Fibroblast of lung (primary cell): Measurements from ENCODE around the gene SYT15.
"Not testable (repeated sequence)": the region's sequence is repeated elsewhere in the genome, so short reads cannot be mapped to it uniquely, and the experiment has no call there.

Experiments used
- EZH2 ChIP-seq: IDR thresholded peaks from 2 replicates; pipeline ENCODE4 v1.5.1; 2012; ENCODE audit warnings: low read length, control low read depth, mild to moderate bottlenecking; ENCODE audit errors: missing control alignments
- TF ChIP-seq, protein P1 (sequence below), 2 donors: IDR thresholded peaks in 1 of 2; conservative IDR thresholded peaks in 1 of 2; 1 replicate in 1 of 2; 2 replicates in 1 of 2; pipeline ENCODE4 v1.5.1; 2011 to 2012; ENCODE audit warnings: low read length in 2 of 2, control low read depth in 1 of 2, inconsistent platforms in 1 of 2, low read depth in 1 of 2, mild to moderate bottlenecking in 1 of 2

DNA sequence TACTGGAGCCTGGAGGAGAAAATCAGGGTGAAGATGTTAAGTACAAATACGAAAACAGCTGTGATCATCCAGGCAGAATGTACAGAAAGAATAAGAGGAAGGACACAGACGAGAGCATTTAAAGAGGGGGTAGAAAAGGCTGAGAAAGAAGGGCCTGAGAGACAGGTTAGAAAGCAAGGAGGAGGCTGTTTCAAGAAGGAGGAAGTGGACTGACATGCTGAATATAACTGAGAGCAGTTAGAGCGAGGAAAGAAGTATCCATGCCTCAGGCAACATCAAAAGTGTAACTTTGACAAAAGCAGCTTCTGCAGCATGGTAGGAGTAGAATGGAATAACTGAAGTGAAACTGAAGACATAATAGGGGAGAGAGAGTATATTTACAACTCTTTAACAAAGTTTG is 39.0 kb downstream of the SYT15 start:
- TF ChIP-seq, protein P1, sequence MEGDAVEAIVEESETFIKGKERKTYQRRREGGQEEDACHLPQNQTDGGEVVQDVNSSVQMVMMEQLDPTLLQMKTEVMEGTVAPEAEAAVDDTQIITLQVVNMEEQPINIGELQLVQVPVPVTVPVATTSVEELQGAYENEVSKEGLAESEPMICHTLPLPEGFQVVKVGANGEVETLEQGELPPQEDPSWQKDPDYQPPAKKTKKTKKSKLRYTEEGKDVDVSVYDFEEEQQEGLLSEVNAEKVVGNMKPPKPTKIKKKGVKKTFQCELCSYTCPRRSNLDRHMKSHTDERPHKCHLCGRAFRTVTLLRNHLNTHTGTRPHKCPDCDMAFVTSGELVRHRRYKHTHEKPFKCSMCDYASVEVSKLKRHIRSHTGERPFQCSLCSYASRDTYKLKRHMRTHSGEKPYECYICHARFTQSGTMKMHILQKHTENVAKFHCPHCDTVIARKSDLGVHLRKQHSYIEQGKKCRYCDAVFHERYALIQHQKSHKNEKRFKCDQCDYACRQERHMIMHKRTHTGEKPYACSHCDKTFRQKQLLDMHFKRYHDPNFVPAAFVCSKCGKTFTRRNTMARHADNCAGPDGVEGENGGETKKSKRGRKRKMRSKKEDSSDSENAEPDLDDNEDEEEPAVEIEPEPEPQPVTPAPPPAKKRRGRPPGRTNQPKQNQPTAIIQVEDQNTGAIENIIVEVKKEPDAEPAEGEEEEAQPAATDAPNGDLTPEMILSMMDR (conservative IDR thresholded peaks at IDR 0.05 in 1 of 2, IDR thresholded peaks at IDR 0.05 in 1 of 2; ENCODE audit: low read depth in 1 of 2, low read length in 2 of 2): not testable (repeated sequence)
- not testable (repeated sequence) for TF ChIP-seq EZH2
